PC-3 (cell line): ENCODE data around the gene SLC51A. TPM values are rescaled to one million over a fixed set of nuclear protein-coding genes. Genes with fewer than 3 reads are reported as not detected.
A peak's percentile ranks its signal among the peaks of the same experiment; 100 is the strongest.

Experiments used
- ATAC-seq: fragments of 200-7000 bp; cut with Tn5 transposase; 2 replicates; pipeline ENCODE4 v1.9.1; 2020; ENCODE audit warnings: mild to moderate bottlenecking, moderate library complexity
- BruUV-seq: library from RNA; stranded (reverse); fragments of 400-500 nt; replicated peaks from 2 replicates; lab custom pipeline; 2021; lab: Mats Ljungman, UMichigan
- CTCF ChIA-PET: fragments of 300-600 bp; sonication (Branson Sonifier 250); formaldehyde crosslinking; loops from one replicate; lab custom pipeline; 2022; ENCODE audit warnings: antibody characterized with exemption; lab: Charles Lee
- POLR2A ChIA-PET: fragments of 300-600 bp; sonication (Branson Sonifier 250); formaldehyde crosslinking; loops from one replicate; lab custom pipeline; 2022; ENCODE audit warnings: antibody characterized with exemption; ENCODE audit not compliant: unreplicated experiment; lab: Charles Lee
- DNase-seq: peaks from one replicate; pipeline ENCODE4 v3.0.0-alpha.2; 2015
- H2AFZ ChIP-seq: fragments of 300-600 bp; sonication (generic); 2 replicates; pipeline ENCODE4 v1.6.0; 2016; ENCODE audit warnings: antibody characterized with exemption, low read length
- H3F3A ChIP-seq: fragments of 300-600 bp; sonication (generic); one replicate; pipeline ENCODE4 v1.6.0; 2017; ENCODE audit warnings: antibody characterized with exemption, low read length, control low read depth, mild to moderate bottlenecking; ENCODE audit not compliant: unreplicated experiment
- H3K27ac ChIP-seq: fragments of 300-600 bp; sonication (generic); 2 replicates; pipeline ENCODE4 v1.5.1; 2016; ENCODE audit warnings: mild to moderate bottlenecking, low read length
- H3K27me3 ChIP-seq: fragments of 300-600 bp; sonication (generic); 2 replicates; pipeline ENCODE4 v1.6.1; 2016; ENCODE audit warnings: low read length, mixed read lengths
- H3K36me3 ChIP-seq: fragments of 300-600 bp; sonication (generic); 2 replicates; pipeline ENCODE4 v1.6.1; 2016; ENCODE audit warnings: low read depth, mixed run types, low read length, mixed read lengths
- H3K4me1 ChIP-seq: fragments of 300-600 bp; sonication (generic); 2 replicates; pipeline ENCODE4 v1.5.1; 2016; ENCODE audit warnings: low read length; ENCODE audit not compliant: insufficient read depth
- H3K4me2 ChIP-seq: fragments of 300-600 bp; sonication (generic); 2 replicates; pipeline ENCODE4 v1.6.0; 2016; ENCODE audit warnings: low read length
- H3K4me3 ChIP-seq: fragments of 300-600 bp; sonication (generic); 2 replicates; pipeline ENCODE4 v1.5.1; 2016; ENCODE audit warnings: mild to moderate bottlenecking, low read length, mixed read lengths
- H3K79me2 ChIP-seq: fragments of 300-600 bp; sonication (generic); 2 replicates; pipeline ENCODE4 v1.6.1; 2017; ENCODE audit warnings: low read length, mixed read lengths
- H3K9ac ChIP-seq: fragments of 300-600 bp; sonication (generic); 2 replicates; pipeline ENCODE4 v1.6.0; 2016; ENCODE audit warnings: mild to moderate bottlenecking, low read length
- H3K9me2 ChIP-seq: fragments of 300-600 bp; sonication (generic); replicated peaks from 2 replicates; pipeline ENCODE4 v1.6.1; 2016; ENCODE audit warnings: mixed run types, low read length, mixed read lengths
- H3K9me3 ChIP-seq: fragments of 300-600 bp; sonication (generic); 2 replicates; pipeline ENCODE4 v1.6.1; 2016; ENCODE audit warnings: low read length, mixed read lengths
- H4K20me1 ChIP-seq: fragments of 300-600 bp; sonication (generic); 2 replicates; pipeline ENCODE4 v1.6.1; 2016; ENCODE audit warnings: low read length, mixed read lengths
- CTCF ChIP-seq: fragments of 300-600 bp; sonication (generic); conservative IDR thresholded peaks from 2 replicates; pipeline ENCODE4 v1.5.1; 2017; ENCODE audit warnings: antibody characterized with exemption, low read depth, mild to moderate bottlenecking, low read length
- EZH2 ChIP-seq: fragments of 300-600 bp; sonication (generic); IDR thresholded peaks from one replicate; pipeline ENCODE4 v1.6.1; 2017; ENCODE audit warnings: antibody characterized with exemption, mild to moderate bottlenecking, low read length; ENCODE audit not compliant: unreplicated experiment
- EZH2phosphoT487 ChIP-seq: fragments of 300-600 bp; sonication (generic); IDR thresholded peaks from 2 replicates; pipeline ENCODE4 v1.6.1; 2018; ENCODE audit warnings: mild to moderate bottlenecking, antibody characterized with exemption, low read length, borderline replicate concordance
- intact Hi-C: fragments of 100-400 bp; cut with micrococcal nuclease; formaldehyde crosslinking; loops from 2 replicates; pipeline ENCODE4 v1.9.0; 2023
- total RNA-seq: library from RNA; depleted of rRNA; stranded (reverse); fragments of >200 nt; gene quantifications from 2 replicates; pipeline ENCODE4 v1.2.3, GENCODE V29; 2014

The SLC51A gene
- total RNA-seq, 1 experiment from 2014 or later: 9.7 TPM

GRCh38 chr3:196236223-196236622, 19.9 kb downstream of the SLC51A start:
- CTCF ChIA-PET: no interaction called here
- Histone ChIP-seq H3K4me2 (no peak overlapping the region), H3K79me2 (no peaks in the 10 kb centered on the region), H3K36me3 (peaks cover 23% of the 10 kb centered on the region; the same call in 1 of the 2 replicates), H3K9ac (no peak overlapping the region), H3K27ac (no peak overlapping the region), H3K4me1 (no peaks in the 10 kb centered on the region), H3F3A (no peaks in the 10 kb centered on the region), H3K9me2 (no peaks in the 10 kb centered on the region), H2AFZ (no peak overlapping the region), H3K9me3 (no peaks in the 10 kb centered on the region), H3K4me3 (no peak overlapping the region), H3K27me3 (no peaks in the 10 kb centered on the region), H4K20me1 (no peaks in the 10 kb centered on the region)
- POLR2A ChIA-PET: no interaction called here
- TF ChIP-seq EZH2phosphoT487: no peak
- TF ChIP-seq EZH2: no peak
- TF ChIP-seq CTCF: no peak
- ATAC-seq: no peak
- intact Hi-C loops: no loop called here
- TSS peak; percentile 3 for BruUV-seq
- no peak for DNase-seq

- DNase-seq (no peak), ATAC-seq (no peak)
- BruUV-seq: no TSS peak
- CTCF ChIA-PET: no interaction called here
- no peaks in the 10 kb centered on the region for H3F3A ChIP-seq
- TF ChIP-seq CTCF: no peak
- TF ChIP-seq EZH2phosphoT487: no peak
- no peak for TF ChIP-seq EZH2
- H3K27ac ChIP-seq: no peak overlapping the region
- H3K79me2 ChIP-seq: no peaks in the 10 kb centered on the region
- H4K20me1 ChIP-seq: no peaks in the 10 kb centered on the region
- no peak overlapping the region for H3K9ac ChIP-seq
- peaks cover 33% of the 10 kb centered on the region; the same call in 1 of the 2 replicates for H3K36me3 ChIP-seq
- no peaks in the 10 kb centered on the region for H3K27me3 ChIP-seq
- no peak overlapping the region for H2AFZ ChIP-seq
- intact Hi-C loops: no loop called here
- no peak overlapping the region for H3K4me2 ChIP-seq
- H3K9me2 ChIP-seq: no peaks in the 10 kb centered on the region
- no peaks in the 10 kb centered on the region for H3K4me1 ChIP-seq
- H3K9me3 ChIP-seq: no peaks in the 10 kb centered on the region
- no peak overlapping the region for H3K4me3 ChIP-seq
- POLR2A ChIA-PET: interaction anchor here (0.5 kb wide), 1 partner anchor 89 kb away, joined by 5 read pairs; no protein-coding TSS in a partner anchor
Observed at GRCh38 chr3:196237203-196237602, 20.9 kb downstream of the SLC51A start.

- BruUV-seq: no TSS peak
- TF ChIP-seq EZH2phosphoT487 (no peak), CTCF (no peak), EZH2 (no peak)
- DNase-seq (no peak), ATAC-seq (no peak)
- intact Hi-C loops: no loop called here
- Histone ChIP-seq H3K79me2 (no peaks in the 10 kb centered on the region), H3K4me2 (no peak overlapping the region), H4K20me1 (no peaks in the 10 kb centered on the region), H3K9me2 (no peaks in the 10 kb centered on the region), H3K9ac (no peak overlapping the region), H3K9me3 (no peaks in the 10 kb centered on the region), H3K4me1 (no peaks in the 10 kb centered on the region), H3K36me3 (peaks cover 32% of the 10 kb centered on the region; the same call in 1 of the 2 replicates), H3F3A (no peaks in the 10 kb centered on the region), H3K27me3 (no peaks in the 10 kb centered on the region), H2AFZ (no peak overlapping the region), H3K27ac (no peak overlapping the region), H3K4me3 (no peak overlapping the region)
- CTCF ChIA-PET: no interaction called here
- POLR2A ChIA-PET: no interaction called here
Observed at GRCh38 chr3:196238612-196239560, 22.6 kb downstream of the SLC51A start.
